GM12872 (cell line): Measurements from ENCODE around the gene FAM163A.

Source experiments
- CTCF ChIP-seq: IDR thresholded peaks from 3 replicates; pipeline ENCODE4 v1.5.1; 2011; ENCODE audit warnings: low read depth, mild to moderate bottlenecking, low read length, moderate library complexity; ENCODE audit not compliant: insufficient read depth

The FAM163A gene

GRCh38 chr1:179817056-179817455 is 74.0 kb downstream of the FAM163A start:
- TF ChIP-seq CTCF = no peak

DNA sequence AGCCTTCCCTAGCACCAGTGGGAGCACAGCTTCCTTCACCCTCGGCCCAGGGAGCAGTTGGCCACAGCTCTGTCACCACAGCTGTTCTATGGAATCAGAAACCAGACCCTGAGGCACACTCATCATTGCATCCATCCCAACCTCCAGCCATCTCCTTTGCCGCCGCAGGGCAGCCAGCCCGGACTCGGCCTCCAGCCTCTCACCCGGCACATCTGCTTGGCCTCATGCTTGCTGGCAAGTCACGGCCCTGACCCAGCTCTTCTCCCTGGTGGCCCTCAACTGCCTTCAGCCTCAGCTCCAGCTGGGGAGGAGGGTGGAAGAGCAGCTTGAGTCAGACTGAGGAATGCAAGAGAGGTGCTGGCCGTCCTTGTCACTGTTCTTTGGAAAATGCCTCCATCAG is 74.7 kb downstream of the FAM163A start:
- TF ChIP-seq CTCF = no peak

- TF ChIP-seq CTCF = no peak
Observed at GRCh38 chr1:179818260-179818659, 75.2 kb downstream of the FAM163A start.

DNA sequence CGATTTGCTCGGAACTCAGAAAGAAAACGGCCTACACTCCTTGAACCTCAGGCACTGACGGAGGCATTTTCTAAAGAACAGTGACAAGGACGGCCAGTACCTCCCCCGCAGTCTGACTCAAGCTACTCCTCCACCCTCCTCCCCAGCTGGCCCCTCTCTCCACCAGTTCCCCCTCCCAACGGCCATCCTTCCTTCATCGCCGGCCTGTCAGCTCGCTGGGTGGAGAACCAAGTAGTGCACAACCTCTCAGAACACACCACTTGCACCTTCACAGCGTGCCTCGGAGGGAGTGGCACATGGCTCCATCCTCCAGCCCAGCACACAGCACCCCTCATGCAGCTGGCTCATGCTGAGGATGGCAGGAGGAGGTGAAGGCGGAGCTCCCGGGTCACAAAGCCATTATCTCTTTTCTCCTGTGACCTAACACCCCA is 75.7 kb downstream of the FAM163A start:
- no peak for TF ChIP-seq CTCF

GRCh38 chr1:179820226-179820970 is 77.3 kb downstream of the FAM163A start:
- no peak for TF ChIP-seq CTCF

DNA sequence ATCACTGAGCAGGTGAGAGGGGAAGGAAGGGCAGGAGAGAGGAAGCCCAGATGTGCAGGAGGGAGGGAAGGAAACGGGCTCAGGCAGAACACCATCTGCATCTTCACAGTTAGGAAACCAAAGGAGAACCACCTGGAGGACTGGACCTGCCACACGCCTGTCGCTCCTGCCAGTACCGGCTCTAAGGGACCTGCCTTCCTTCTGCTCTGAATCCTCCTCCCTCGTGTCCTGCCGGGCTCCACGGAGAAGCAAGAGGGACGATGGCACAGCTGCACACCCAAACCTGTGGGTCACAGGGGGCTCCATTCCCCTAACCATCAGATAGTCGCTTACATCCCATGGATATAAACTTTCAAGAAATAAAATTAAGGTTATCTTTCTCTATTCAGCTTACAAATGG is 78.4 kb downstream of the FAM163A start:
- no peak for TF ChIP-seq CTCF

DNA sequence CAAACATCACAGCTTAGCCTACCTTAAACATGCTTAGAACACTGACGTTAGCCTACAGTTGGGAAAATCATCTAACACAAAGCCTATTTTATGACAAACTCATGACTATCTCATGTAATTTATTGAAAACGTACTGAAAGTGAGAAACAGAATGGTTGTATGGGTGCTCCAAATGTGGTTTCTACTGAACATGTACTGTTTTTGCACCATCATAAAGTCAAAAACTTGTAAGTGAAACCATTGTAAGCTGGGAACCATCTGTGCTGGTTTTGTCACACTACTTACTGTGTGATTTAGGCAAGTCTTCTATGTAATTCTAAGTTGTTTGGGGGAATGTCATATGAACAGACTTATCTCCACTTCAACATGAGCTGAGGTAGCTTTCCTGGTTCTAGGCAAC is 79.0 kb downstream of the FAM163A start:
- TF ChIP-seq CTCF = no peak
